GM10266 (cell line): ENCODE measurements around the gene CDH16.
A peak's percentile ranks its signal among the peaks of the same experiment; 100 is the strongest.

Source experiments
- DNase-seq: peaks from one replicate; pipeline ENCODE4 v3.0.0; 2012; ENCODE audit errors: extremely low spot score
- TF ChIP-seq, protein P1 (sequence below): IDR thresholded peaks from 2 replicates; pipeline ENCODE4 v1.5.1; 2012; ENCODE audit warnings: mild to moderate bottlenecking, low read depth; ENCODE audit not compliant: control insufficient read depth, insufficient read depth; ENCODE audit errors: missing control alignments

The CDH16 gene

DNA sequence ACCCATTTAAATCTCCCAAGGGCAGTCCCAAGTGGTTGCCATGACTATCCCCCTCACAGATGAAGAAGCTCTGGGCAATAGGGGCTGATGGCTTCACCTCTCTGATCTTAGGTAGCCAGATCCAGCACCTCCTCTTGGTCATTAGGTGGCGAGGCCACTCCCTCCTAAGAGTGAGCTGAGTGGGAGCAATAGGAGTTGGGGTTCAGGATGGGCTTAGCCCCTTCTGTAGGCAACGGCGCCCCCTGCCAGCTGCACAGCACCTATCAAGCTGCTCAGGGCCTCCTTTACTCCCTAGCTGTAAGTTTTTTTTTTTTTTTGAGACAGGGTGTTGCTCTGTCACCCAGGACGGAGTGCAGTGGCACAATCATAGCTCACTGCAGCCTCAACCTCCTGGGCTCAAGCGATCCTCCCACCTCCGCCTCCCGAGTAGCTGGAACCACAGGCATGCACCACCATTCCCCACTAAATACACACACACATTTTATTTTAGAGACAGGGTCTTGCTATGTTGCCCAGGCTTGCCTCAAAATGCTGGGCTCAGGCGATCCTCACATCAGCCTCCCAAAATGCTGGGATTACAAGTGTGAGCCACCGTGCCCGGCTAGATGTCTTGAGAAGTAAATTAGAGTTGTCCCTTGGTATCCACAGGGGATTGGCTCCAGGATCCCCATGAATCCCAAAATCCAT, 10.2 kb upstream of the CDH16 start:
- peak; percentile 62 for DNase-seq
- TF ChIP-seq, protein P1, sequence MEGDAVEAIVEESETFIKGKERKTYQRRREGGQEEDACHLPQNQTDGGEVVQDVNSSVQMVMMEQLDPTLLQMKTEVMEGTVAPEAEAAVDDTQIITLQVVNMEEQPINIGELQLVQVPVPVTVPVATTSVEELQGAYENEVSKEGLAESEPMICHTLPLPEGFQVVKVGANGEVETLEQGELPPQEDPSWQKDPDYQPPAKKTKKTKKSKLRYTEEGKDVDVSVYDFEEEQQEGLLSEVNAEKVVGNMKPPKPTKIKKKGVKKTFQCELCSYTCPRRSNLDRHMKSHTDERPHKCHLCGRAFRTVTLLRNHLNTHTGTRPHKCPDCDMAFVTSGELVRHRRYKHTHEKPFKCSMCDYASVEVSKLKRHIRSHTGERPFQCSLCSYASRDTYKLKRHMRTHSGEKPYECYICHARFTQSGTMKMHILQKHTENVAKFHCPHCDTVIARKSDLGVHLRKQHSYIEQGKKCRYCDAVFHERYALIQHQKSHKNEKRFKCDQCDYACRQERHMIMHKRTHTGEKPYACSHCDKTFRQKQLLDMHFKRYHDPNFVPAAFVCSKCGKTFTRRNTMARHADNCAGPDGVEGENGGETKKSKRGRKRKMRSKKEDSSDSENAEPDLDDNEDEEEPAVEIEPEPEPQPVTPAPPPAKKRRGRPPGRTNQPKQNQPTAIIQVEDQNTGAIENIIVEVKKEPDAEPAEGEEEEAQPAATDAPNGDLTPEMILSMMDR, result peak; percentile 45

DNA sequence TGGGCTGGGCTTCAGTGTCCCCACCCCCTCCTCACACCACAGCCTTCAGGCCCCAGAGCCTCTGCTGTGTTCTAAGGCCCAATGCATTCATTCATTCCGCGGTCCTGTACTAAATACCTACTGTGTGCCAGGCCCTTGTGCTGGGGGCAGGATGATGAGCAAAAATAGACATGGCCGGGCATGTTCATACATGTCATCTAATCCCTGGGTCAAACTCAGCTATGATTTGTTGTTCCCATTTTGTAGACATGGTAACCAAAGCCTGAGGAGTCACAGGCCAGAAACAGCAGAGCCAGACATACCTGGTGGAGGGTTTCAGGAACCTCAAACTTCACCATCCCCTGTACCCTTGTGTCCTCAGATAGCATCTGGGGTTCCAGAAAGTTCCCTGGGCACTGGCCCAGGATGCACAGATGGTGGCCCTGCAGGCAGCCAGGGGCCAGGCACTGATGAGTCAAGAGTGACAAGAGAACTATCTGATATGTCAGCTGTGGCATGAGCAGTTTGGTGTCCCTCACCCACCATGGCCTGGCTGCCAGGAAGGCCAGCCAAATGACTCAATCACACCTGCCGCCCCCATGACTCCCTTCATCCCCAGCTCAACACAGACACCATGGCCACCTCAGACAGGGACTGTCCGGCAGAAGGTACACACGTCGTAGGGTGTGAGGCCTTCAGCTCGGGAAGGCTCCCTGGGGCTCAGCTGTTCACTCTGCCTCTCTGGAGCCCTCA, 9.4 kb upstream of the CDH16 start:
- no peak for DNase-seq
- TF ChIP-seq, protein P1, result no peak

DNA sequence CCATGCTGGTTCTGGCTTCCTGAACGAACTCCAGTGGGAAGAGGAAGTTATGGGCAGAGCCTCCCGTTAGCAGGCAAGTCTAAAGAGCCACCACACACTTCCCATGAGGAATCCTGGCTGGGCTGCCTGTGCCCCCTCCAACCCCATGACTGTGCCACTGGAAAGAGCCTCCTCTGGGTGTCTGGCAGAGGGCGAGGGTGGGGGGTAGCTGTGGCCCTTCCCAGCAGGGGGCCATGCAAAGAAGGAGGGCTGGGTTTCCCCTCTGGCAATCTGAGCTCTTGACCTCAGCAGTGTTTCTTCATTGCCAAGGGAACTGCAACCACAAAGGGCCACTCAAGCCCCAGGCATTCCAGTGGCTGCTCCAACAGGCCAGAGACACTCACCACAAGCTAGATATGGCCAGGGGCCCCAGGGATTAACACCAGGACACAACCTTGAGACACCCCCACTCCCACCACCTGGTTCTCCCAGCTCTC, 8.3 kb upstream of the CDH16 start:
- peak; percentile 76 for DNase-seq
- TF ChIP-seq, protein P1, result no peak

DNA sequence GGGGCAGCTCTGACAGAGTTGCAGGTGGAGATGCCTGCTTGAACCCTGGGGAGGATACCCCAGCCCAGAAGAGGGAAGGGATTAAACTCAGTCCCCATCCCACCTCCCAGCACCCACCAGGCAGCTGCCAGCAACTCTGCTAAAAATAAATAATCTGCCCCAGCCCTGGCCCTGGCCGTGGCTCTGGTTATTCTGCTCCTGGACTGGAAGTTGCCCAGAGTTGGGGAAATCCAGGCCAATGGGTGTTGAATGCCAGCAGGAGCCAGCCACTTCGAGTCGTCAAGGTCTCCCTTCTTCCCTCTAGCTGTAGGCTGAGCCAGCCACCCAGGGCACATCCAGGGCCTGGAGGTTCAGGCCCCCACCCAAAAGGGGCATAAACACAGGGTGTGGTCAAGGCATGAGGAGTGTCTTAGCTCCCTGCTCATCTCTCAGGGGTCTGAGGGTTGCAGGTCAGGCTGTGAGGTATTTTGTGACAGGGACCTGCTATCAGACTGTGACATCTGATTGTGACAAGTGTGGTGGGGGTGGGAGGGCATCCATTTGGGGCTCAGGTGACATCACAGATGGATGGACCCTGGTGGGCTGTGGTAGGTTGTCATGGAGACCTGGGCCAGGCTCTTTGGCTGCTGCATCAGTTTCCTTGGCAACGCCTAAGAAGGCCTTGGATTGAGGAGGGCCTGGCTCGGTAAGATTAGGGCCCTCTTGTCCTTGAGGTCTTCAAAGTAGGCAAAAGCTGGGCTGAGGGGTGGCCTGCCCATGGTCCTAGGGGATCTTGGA, 7.7 kb upstream of the CDH16 start:
- TF ChIP-seq, protein P1, result no peak
- DNase-seq, result no peak

DNA sequence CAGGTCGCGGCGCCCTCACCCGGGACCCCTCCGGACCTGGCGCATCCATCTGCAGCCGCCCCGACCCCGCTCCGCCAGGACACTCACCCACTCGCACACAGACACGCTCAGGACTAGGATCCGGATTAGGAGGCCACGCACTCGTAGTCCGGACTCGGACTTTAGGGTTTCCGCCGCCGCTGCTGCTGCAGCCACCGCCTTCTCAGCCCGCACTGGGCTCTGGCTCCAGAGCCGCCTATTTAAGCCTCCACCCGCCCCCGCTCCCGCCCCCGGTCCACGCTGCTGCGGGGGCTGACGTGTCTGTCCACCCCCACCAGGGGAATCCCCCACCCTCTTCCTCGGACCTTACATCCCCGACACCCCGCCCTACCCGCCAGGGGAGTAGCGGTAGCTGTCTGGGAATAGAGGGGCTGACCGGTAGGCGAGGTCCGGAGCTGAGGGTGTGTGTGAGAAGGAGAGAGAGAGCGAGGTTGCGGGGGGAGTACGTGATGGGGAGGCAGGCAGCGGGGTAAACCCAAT, 6.7 kb upstream of the CDH16 start, which contains the start of gene RRAD:
RRAD (minus strand) TSS at position 214 of the 519 bp plus-strand sequence. CDS start 356 bp downstream, outside the sequence.
- TF ChIP-seq, protein P1, result no peak
- DNase-seq, result peak; percentile 51

DNA sequence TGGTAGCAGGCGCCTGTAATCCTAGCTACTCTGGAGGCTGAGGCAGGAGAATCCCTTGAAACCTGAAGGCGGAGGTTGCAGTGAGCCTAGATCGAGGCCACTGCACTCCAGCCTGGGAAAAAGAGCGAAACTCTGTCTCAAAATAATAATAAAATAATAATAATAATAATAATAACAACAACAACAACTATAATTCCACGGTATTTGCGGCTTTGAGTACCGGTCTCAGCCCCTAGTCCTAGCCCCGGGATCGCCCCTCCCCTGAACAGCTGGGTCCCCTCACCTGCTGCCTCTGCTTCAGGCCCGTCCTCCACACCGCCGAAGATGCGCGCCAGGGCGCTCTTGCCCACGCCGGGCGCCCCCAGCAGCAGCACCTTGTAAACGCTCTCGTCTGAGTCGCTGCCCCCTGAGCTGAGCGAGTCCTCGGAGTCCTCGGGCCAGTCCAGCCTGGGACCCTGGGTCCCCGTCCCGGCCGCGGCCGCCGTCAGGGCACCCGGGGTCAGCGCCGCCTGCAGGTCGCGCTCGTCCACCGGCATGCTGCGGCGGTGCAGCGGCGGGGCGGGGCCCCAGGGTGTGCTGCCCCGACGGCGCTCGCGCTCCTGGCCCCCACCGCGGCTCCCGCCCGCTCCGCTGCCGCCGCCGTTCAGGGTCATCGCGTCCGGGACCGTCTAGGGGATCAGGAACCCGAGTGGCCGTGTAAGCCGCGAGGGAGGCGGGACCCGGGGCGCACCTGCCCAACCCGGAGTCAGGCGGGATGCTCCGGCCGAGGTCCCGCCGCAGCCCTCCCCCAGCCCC, 6.0 kb upstream of the CDH16 start:
- peak; percentile 84 for DNase-seq
- TF ChIP-seq, protein P1, result peak; percentile 74
